Testis (tissue), 3 donors: ENCODE measurements around the gene ADCY9. TPM values are rescaled to one million over a fixed set of nuclear protein-coding genes. Genes with fewer than 3 reads are reported as not detected.

Experiments
- DNase-seq: peaks from one replicate; pipeline ENCODE4 v3.0.0-alpha.2; 2019
- H3K27ac ChIP-seq, 2 donors: fragments of 200-600 bp; sonication (generic); one replicate each; pipeline ENCODE4 v1.5.1; 2019
- H3K27me3 ChIP-seq: fragments of 200-600 bp; sonication (generic); one replicate; pipeline ENCODE4 v1.5.1; 2019
- H3K36me3 ChIP-seq: fragments of 200-600 bp; sonication (generic); one replicate; pipeline ENCODE4 v1.5.1; 2017; ENCODE audit warnings: low read depth; ENCODE audit errors: missing control alignments
- H3K4me1 ChIP-seq: fragments of 200-600 bp; sonication (generic); one replicate; pipeline ENCODE4 v1.5.1; 2019
- H3K4me3 ChIP-seq, 2 donors: fragments of 200-600 bp; sonication (generic); one replicate each; pipeline ENCODE4 v1.5.1; 2017 to 2019
- H3K9me3 ChIP-seq: fragments of 200-600 bp; sonication (generic); one replicate; pipeline ENCODE4 v1.5.1; 2017
- CTCF ChIP-seq, 3 experiments: fragments of 450-650 bp in 2 of 3; fragments of 200-600 bp in 1 of 3; sonication (generic) in 1 of 3; IDR thresholded peaks; one replicate each; pipeline ENCODE4 v1.5.1; 2016 to 2019; ENCODE audit warnings: antibody characterized with exemption in 3 of 3, mild to moderate bottlenecking in 2 of 3, moderate library complexity in 1 of 3
- POLR2A ChIP-seq: fragments of 450-650 bp; IDR thresholded peaks from one replicate; pipeline ENCODE4 v1.6.1; 2017; ENCODE audit warnings: antibody characterized with exemption, mild to moderate bottlenecking, moderate library complexity
- WGBS, 2 donors: methylation state at CpG; one replicate each; pipeline ENCODE4 v1.1.5; 2018; 5-methylcytosine and 5-hydroxymethylcytosine counted together
- intact Hi-C: fragments of 100-400 bp; cut with DNase I; formaldehyde crosslinking; loops from one replicate; pipeline ENCODE4 v1.15.1; 2023; ENCODE audit warnings: low total_unique reads
- polyA plus RNA-seq: library from polyadenylated mRNA; stranded (reverse); fragments of 350-450 nt; fragmentation: Illumina TruSeq; extraction: RNeasy Lipid Tissue Mini Kit (QIAGEN cat#74804); gene quantifications from one replicate; pipeline ENCODE4 v1.2.3, GENCODE V29; 2014; ENCODE audit warnings: low read depth, low replicate concordance; ENCODE audit not compliant: insufficient read depth
- total RNA-seq, 2 donors: library from RNA; depleted of rRNA; stranded (reverse); fragments of >200 nt; gene quantifications; one replicate each; pipeline ENCODE4 v1.2.3, GENCODE V29; 2016

ADCY9 gene
- total and polyA plus RNA-seq, 3 donors from 2014 or later = 19.0 to 77.2 (median 52.8) TPM

GRCh38 chr16:4011225-4011939 is 104.9 kb downstream of the ADCY9 start:
- Histone ChIP-seq H3K36me3 (no peaks in the 10 kb centered on the region), H3K27ac (no peak overlapping the region), H3K27me3 (no peaks in the 10 kb centered on the region), H3K9me3 (no peaks in the 10 kb centered on the region), H3K4me3 (no peak overlapping the region), H3K4me1 (no peaks in the 10 kb centered on the region)
- 83 to 86% methylated on average over 20 of the region's 20 CpGs for WGBS, 2 donors
- TF ChIP-seq POLR2A (no peak), CTCF (IDR thresholded peaks at IDR 0.05) (no peak)
- no peak for DNase-seq
- intact Hi-C loops = no loop called here

DNA sequence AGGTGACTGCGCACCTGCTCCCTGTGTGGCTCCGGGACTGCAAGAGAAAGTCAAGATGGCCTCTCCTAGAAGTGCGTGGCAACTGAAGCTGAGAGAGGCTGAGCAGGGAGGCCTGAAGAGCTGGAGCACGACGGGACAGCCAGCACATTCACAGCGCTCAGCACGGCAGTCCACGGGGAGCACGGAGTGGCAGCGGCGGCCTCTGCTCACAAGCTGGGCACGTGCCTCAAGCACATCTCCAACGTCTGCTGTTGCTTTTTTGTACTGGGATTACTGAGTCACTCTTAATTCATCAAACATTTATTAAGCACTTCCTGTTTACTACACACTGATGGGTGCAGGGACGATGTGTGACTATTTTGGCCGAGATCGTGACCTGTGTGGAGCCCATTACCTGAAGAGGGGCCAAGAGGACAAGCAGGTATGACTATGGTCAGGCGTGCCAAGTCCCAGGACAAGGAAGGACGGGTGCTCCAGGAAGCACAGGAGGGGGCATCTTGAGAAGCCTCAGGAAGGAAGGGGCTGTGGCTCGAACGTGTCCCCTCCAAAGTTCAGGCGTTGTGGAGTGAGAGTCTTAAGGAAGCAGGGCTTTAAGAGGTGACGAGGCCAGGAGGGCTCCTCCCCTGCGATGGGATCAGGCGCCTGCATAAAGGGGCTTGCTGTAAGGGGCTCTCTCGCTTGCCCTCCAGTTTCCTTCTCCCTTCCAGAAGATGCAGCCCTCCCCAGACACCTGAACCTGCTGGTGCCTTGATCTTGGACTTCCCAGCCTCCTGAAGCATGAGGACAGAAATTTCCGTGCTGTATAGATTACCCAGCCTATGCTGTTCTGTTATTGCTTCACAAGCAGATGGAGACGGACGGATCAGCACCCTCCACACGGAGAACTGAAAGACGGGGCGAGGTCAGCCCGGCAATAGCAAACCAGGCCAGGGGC is 105.8 kb downstream of the ADCY9 start:
- WGBS, 2 donors = 83 to 85% methylated on average over 31 to 32 of the region's 32 CpGs
- intact Hi-C loops = no loop called here
- Histone ChIP-seq H3K9me3 (no peaks in the 10 kb centered on the region), H3K4me3 (no peak overlapping the region), H3K36me3 (no peaks in the 10 kb centered on the region), H3K27ac (no peak overlapping the region), H3K27me3 (no peaks in the 10 kb centered on the region), H3K4me1 (no peaks in the 10 kb centered on the region)
- DNase-seq = no peak
- TF ChIP-seq POLR2A (no peak), CTCF (IDR thresholded peaks at IDR 0.05) (no peak)

DNA sequence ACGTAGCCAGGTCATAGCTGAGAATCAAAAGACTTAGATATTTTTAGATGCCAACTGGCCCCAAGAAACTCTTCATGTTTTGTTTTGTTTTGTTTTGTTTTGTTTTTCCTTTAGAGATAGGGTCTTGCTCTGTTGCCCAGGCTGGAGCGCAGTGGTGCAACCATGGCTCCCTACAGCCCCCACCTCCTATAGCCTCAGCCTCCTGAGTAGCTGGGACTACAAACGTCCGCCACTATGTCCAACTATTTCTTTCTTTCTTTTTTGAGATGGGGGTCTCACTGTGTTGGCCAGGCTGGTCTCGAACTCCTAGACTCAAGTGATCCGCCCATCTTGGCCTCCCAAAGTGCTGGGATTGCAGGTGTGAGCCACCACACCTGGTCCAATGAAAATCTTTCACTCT is 107.1 kb downstream of the ADCY9 start:
- intact Hi-C loops = no loop called here
- Histone ChIP-seq H3K27me3 (no peaks in the 10 kb centered on the region), H3K36me3 (no peaks in the 10 kb centered on the region), H3K9me3 (no peaks in the 10 kb centered on the region), H3K4me1 (no peaks in the 10 kb centered on the region), H3K4me3 (no peak overlapping the region), H3K27ac (no peak overlapping the region)
- TF ChIP-seq POLR2A (no peak), CTCF (IDR thresholded peaks at IDR 0.05) (no peak)
- 96 to 100% methylated on average over 6 of the region's 6 CpGs for WGBS, 2 donors
- DNase-seq = no peak

DNA sequence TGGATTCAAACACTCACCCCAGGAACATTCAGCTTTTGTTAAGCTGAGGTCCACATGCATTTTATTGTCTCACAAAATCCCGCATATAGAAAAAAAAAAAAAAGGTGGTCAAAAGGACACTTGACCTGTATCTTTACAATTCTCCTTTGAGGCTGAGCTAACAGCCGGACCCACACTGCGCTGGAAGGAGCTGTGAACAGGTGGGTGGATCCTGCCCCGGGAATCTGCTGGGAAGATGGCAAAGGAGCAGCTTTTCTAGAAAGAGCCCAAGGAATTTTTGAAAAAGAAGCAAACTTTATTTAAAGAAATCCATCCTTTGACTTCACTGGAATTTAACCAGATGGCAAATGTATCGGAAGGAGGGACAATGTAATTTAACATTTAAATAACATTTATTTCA is 108.1 kb downstream of the ADCY9 start:
- intact Hi-C loops = no loop called here
- Histone ChIP-seq H3K27ac (no peak overlapping the region), H3K4me1 (no peaks in the 10 kb centered on the region), H3K9me3 (no peaks in the 10 kb centered on the region), H3K4me3 (no peak overlapping the region), H3K27me3 (no peaks in the 10 kb centered on the region), H3K36me3 (no peaks in the 10 kb centered on the region)
- no peak for TF ChIP-seq POLR2A
- TF ChIP-seq CTCF (IDR thresholded peaks at IDR 0.05) = no peak
- 87 to 94% methylated on average over 5 of the region's 5 CpGs for WGBS, 2 donors
- DNase-seq = no peak
